GM12878 (cell line): ENCODE results near the gene BTG1. TPM values are rescaled to one million over a fixed set of nuclear protein-coding genes. Genes with fewer than 3 reads are reported as not detected.
A peak's percentile ranks its signal among the peaks of the same experiment; 100 is the strongest.

Source experiments
- ATF7 ChIP-seq: fragments of 450-650 bp; IDR thresholded peaks from 2 replicates; pipeline ENCODE4 v1.6.1; 2016; ENCODE audit warnings: low read depth, mild to moderate bottlenecking
- CEBPZ ChIP-seq: fragments of 150-350 bp; IDR thresholded peaks from 2 replicates; pipeline ENCODE4 v1.6.1; 2016; ENCODE audit warnings: low read depth, low read length
- CREM ChIP-seq: IDR thresholded peaks from 2 replicates; pipeline ENCODE4 v1.6.1; 2014; ENCODE audit warnings: antibody characterized with exemption, low read depth
- DPF2 ChIP-seq: fragments of 450-650 bp; IDR thresholded peaks from 2 replicates; pipeline ENCODE4 v1.6.1; 2017; ENCODE audit warnings: mild to moderate bottlenecking
- FOXK2 ChIP-seq: fragments of 450-650 bp; IDR thresholded peaks from 2 replicates; pipeline ENCODE4 v1.6.1; 2017; ENCODE audit warnings: mild to moderate bottlenecking, moderate library complexity
- HDGF ChIP-seq: fragments of 450-650 bp; IDR thresholded peaks from 2 replicates; pipeline ENCODE4 v1.6.1; 2016; ENCODE audit warnings: antibody characterized with exemption
- IKZF2 ChIP-seq, 2 experiments: fragments of 450-650 bp; IDR thresholded peaks; 2 replicates each; pipeline ENCODE4 v1.6.1; 2017; ENCODE audit warnings: mild to moderate bottlenecking in 2 of 2, moderate library complexity in 2 of 2
- IRF4 ChIP-seq: IDR thresholded peaks from 2 replicates; pipeline ENCODE4 v1.6.1; 2011; ENCODE audit warnings: low read depth, low read length
- KLF5 ChIP-seq: fragments of 450-650 bp; IDR thresholded peaks from 2 replicates; pipeline ENCODE4 v1.6.1; 2014; ENCODE audit warnings: mild to moderate bottlenecking; ENCODE audit not compliant: partially characterized antibody
- POLR2A ChIP-seq: IDR thresholded peaks from 2 replicates; pipeline ENCODE4 v1.6.1; 2011; ENCODE audit warnings: low read depth, mild to moderate bottlenecking, low read length
- SMAD5 ChIP-seq: IDR thresholded peaks from 2 replicates; pipeline ENCODE4 v1.6.1; 2016; ENCODE audit warnings: antibody characterized with exemption, low read depth
- SPI1 ChIP-seq: IDR thresholded peaks from 2 replicates; pipeline ENCODE4 v1.6.1; 2011; ENCODE audit warnings: low read depth, mild to moderate bottlenecking, low read length, moderate library complexity, borderline replicate concordance; ENCODE audit not compliant: insufficient read depth
- SUZ12 ChIP-seq: fragments of 200-600 bp; sonication (generic); IDR thresholded peaks from one replicate; pipeline ENCODE4 v1.6.1; 2018; ENCODE audit warnings: antibody characterized with exemption, mild to moderate bottlenecking; ENCODE audit not compliant: unreplicated experiment
- TAF1 ChIP-seq: IDR thresholded peaks from 2 replicates; pipeline ENCODE4 v1.6.1; 2011; ENCODE audit warnings: mild to moderate bottlenecking, low read depth, low read length, borderline replicate concordance
- TARDBP ChIP-seq: IDR thresholded peaks from 2 replicates; pipeline ENCODE4 v1.6.1; 2016; ENCODE audit warnings: borderline replicate concordance
- YBX1 ChIP-seq: fragments of 450-650 bp; IDR thresholded peaks from 2 replicates; pipeline ENCODE4 v1.6.1; 2016; ENCODE audit warnings: antibody characterized with exemption
- ZBED1 ChIP-seq: IDR thresholded peaks from 2 replicates; pipeline ENCODE4 v1.6.1; 2016; ENCODE audit warnings: borderline replicate concordance
- ZBTB40 ChIP-seq: fragments of 450-650 bp; IDR thresholded peaks from 2 replicates; pipeline ENCODE4 v1.6.1; 2016; ENCODE audit warnings: mild to moderate bottlenecking, moderate library complexity, borderline replicate concordance
- ZNF24 ChIP-seq: fragments of 450-650 bp; IDR thresholded peaks from 2 replicates; pipeline ENCODE4 v1.6.1; 2017; ENCODE audit warnings: antibody characterized with exemption, mild to moderate bottlenecking
- polyA plus RNA-seq, 11 experiments: library from polyadenylated mRNA; depleted of rRNA in 4 of 11; unstranded in 6 of 11; stranded (reverse) in 5 of 11; fragments of >200 nt; fragmentation: Nextera tagmentation in 4 of 11; fragmentation: Illumina TruSeq in 1 of 11; extraction: Ambion mirVana in 4 of 11; extraction: Trizol in 1 of 11; gene quantifications; 1 replicate in 1 of 11; 2 replicates in 10 of 11; pipeline versions ENCODE4 v1.2.1 to v1.2.3, GENCODE V29; 2011 to 2016; ENCODE audit warnings: inconsistent platforms in 2 of 11, missing spikeins in 2 of 11, low read depth in 1 of 11
- total RNA-seq, 4 experiments: library from RNA; depleted of rRNA in 3 of 4; stranded (reverse); fragments of >200 nt in 3 of 4; fragmentation: Illumina TruSeq in 1 of 4; extraction: Trizol in 1 of 4; gene quantifications; 2 replicates each; pipeline versions ENCODE4 v1.2.1 to v1.2.3, GENCODE V29; 2013 to 2021
- TF ChIP-seq, protein P1 (sequence below): IDR thresholded peaks from 2 replicates; pipeline ENCODE4 v1.6.1; 2012; ENCODE audit warnings: low read depth, low read length, improper control_type of control experiment
- TF ChIP-seq, protein P2 (sequence below): fragments of 450-650 bp; IDR thresholded peaks from 2 replicates; pipeline ENCODE4 v1.6.1; 2016; ENCODE audit warnings: mild to moderate bottlenecking

Gene BTG1
- total and polyA plus RNA-seq, 10 of the 15 experiments (the other 5 are each of a cell fraction or from before 2014, with no cell fraction given), result 23.7 to 194 (median 56.4) TPM

- TF ChIP-seq SUZ12 (no peak), SMAD5 (peak; percentile 100), DPF2 (no peak), ZBED1 (peak; percentile 98), POLR2A (peak; percentile 97), IRF4 (no peak), FOXK2 (no peak), HDGF (peak; percentile 79), SPI1 (peak; percentile 82), ATF7 (peak; percentile 98), KLF5 (peak; percentile 74), TAF1 (peak; percentile 100), CREM (peak; percentile 96), ZNF24 (no peak), IKZF2 (IDR thresholded peaks at IDR 0.05) (peak in 1 of 2 experiments; percentile 15; a peak in 1 of 4 replicates), CEBPZ (no peak), TARDBP (no peak), YBX1 (no peak), ZBTB40 (peak; percentile 46; the same call in 1 of the 2 replicates)
- TF ChIP-seq, protein P1, sequence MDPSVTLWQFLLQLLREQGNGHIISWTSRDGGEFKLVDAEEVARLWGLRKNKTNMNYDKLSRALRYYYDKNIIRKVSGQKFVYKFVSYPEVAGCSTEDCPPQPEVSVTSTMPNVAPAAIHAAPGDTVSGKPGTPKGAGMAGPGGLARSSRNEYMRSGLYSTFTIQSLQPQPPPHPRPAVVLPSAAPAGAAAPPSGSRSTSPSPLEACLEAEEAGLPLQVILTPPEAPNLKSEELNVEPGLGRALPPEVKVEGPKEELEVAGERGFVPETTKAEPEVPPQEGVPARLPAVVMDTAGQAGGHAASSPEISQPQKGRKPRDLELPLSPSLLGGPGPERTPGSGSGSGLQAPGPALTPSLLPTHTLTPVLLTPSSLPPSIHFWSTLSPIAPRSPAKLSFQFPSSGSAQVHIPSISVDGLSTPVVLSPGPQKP, result no peak
- TF ChIP-seq, protein P2, sequence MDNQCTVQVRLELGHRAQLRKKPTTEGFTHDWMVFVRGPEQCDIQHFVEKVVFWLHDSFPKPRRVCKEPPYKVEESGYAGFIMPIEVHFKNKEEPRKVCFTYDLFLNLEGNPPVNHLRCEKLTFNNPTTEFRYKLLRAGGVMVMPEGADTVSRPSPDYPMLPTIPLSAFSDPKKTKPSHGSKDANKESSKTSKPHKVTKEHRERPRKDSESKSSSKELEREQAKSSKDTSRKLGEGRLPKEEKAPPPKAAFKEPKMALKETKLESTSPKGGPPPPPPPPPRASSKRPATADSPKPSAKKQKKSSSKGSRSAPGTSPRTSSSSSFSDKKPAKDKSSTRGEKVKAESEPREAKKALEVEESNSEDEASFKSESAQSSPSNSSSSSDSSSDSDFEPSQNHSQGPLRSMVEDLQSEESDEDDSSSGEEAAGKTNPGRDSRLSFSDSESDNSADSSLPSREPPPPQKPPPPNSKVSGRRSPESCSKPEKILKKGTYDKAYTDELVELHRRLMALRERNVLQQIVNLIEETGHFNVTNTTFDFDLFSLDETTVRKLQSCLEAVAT, result peak; percentile 95
Measured at GRCh38 chr12:92145731-92146496, at the start of gene BTG1 (continued).
